ENCODE data around the gene ERBB4.

The ERBB4 gene

GRCh38 chr2:211823886-211824479 is 714.6 kb downstream of the ERBB4 start:
- no peak for DNase-seq (ENCODE audit: low read depth)

GRCh38 chr2:211822686-211823335 is 715.8 kb downstream of the ERBB4 start:
- no peak for DNase-seq (ENCODE audit: low read depth)

- DNase-seq (ENCODE audit: low read depth) = no peak
Observed at GRCh38 chr2:211816754-211817153, 721.8 kb downstream of the ERBB4 start.

GRCh38 chr2:211812587-211812986 is 726.0 kb downstream of the ERBB4 start:
- DNase-seq (ENCODE audit: low read depth) = no peak

GRCh38 chr2:211802666-211803065 is 735.9 kb downstream of the ERBB4 start:
- no peak for DNase-seq (ENCODE audit: low read depth)

- no peak for DNase-seq (ENCODE audit: low read depth)
Observed at GRCh38 chr2:211800001-211800400, 738.6 kb downstream of the ERBB4 start.

GRCh38 chr2:211798868-211799267 is 739.7 kb downstream of the ERBB4 start:
- no peak for DNase-seq (ENCODE audit: low read depth)

- no peak for DNase-seq (ENCODE audit: low read depth)
Observed at GRCh38 chr2:211793690-211794089, 744.9 kb downstream of the ERBB4 start.

- no peak for DNase-seq (ENCODE audit: low read depth)
Observed at GRCh38 chr2:211789982-211790381, 748.6 kb downstream of the ERBB4 start.

GRCh38 chr2:211766689-211767088 is 771.9 kb downstream of the ERBB4 start:
- DNase-seq (ENCODE audit: low read depth) = no peak

- no peak for DNase-seq (ENCODE audit: low read depth)
Observed at GRCh38 chr2:211762479-211762878, 776.1 kb downstream of the ERBB4 start.

- no peak for DNase-seq (ENCODE audit: low read depth)
Observed at GRCh38 chr2:211760103-211760502, 778.5 kb downstream of the ERBB4 start.

- no peak for DNase-seq (ENCODE audit: low read depth)
Observed at GRCh38 chr2:211756266-211756665, 782.3 kb downstream of the ERBB4 start.

- DNase-seq (ENCODE audit: low read depth) = no peak
Observed at GRCh38 chr2:211755187-211755586, 783.4 kb downstream of the ERBB4 start.

- no peak for DNase-seq (ENCODE audit: low read depth)
Observed at GRCh38 chr2:211751848-211752247, 786.8 kb downstream of the ERBB4 start.

- DNase-seq (ENCODE audit: low read depth) = no peak
Observed at GRCh38 chr2:211748339-211748738, 790.3 kb downstream of the ERBB4 start.

- DNase-seq (ENCODE audit: low read depth) = peak; percentile 53
Observed at GRCh38 chr2:211745295-211746097, 793.1 kb downstream of the ERBB4 start.

- no peak for DNase-seq (ENCODE audit: low read depth)
Observed at GRCh38 chr2:211744379-211744778, 794.2 kb downstream of the ERBB4 start.

- DNase-seq (ENCODE audit: low read depth) = no peak
Observed at GRCh38 chr2:211741966-211742365, 796.6 kb downstream of the ERBB4 start.

- no peak for DNase-seq (ENCODE audit: low read depth)
Observed at GRCh38 chr2:211737282-211737681, 801.3 kb downstream of the ERBB4 start.

- no peak for DNase-seq (ENCODE audit: low read depth)
Observed at GRCh38 chr2:211730215-211730614, 808.4 kb downstream of the ERBB4 start.

- DNase-seq (ENCODE audit: low read depth) = no peak
Observed at GRCh38 chr2:211729433-211729832, 809.2 kb downstream of the ERBB4 start.

GRCh38 chr2:211724933-211725332 is 813.7 kb downstream of the ERBB4 start:
- DNase-seq (ENCODE audit: low read depth) = no peak

All from EH (cell line).